ENCODE results near the gene RNU6-1. TPM values are rescaled to one million over a fixed set of nuclear protein-coding genes. Genes with fewer than 3 reads are reported as not detected.
A peak's percentile ranks its signal among the peaks of the same experiment; 100 is the strongest.

RNU6-1 gene
- total and polyA plus RNA-seq, 12 donors: not detected

DNA sequence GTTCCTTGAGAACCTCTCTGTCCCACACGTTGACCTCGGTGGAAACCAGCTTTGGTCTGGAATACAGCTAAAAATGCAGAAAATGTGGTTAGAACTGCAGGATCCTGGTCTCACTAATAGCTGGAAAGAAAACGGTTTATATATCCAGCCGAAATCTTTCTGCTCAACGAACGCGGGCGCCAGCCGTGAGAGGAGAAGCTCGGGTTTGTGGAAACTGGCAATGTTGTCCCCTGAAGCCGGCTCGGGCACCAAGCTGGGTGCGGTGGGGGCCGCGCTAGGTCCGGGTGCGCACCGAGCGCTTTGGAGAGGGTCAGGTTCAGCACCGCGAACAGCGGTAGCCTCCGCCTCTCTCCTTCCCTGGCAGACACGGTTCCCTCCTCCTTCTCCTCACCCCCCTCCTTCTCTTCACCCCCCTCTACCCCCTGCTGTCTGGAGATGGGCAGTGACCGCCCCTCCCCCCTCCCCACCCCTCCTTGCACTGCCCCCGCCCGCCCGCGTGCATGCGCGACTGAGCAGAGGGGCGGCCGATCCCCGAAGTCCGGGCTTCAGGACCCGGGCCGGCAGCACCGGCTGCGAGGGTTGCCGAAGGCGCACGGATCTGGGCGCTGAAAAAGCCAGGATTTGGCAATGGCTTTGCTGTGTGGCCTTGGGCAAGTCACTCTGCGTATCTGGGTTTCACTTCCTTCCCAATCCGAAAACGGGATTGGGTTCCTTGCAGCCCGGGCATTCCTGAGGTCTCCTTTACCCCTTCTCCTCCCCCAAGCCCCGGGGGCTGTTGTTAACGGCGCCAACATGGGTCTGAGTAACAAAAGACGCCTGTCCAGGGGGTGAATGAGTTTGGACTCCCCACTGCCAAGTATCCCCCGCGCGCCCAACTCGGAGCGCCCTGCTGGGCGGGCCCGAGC lies 14.6 kb downstream of the RNU6-1 start, which contains the start of gene SKOR1:
TSS of gene SKOR1 (plus strand) at position 534 of the 905 bp plus-strand sequence. CDS start at position 628, 94 bp downstream.
- 2% methylated on average over 46 to 57 of the region's 58 CpGs for WGBS, 2 donors
- DNase-seq (no peak), ATAC-seq (peak in 3 of 8 donors; percentile 35 to 45 (median 41))
- no peak within 1 kb of the TSS for H3K27ac ChIP-seq
- H3K9me3 ChIP-seq: no peaks in the 10 kb centered on the region
- peak within 1 kb of the TSS in 7 of 10 donors; percentile 3 to 31 (median 12) for H3K4me3 ChIP-seq
- intact Hi-C loops (cut with DNase I): no loop called here
- H3K36me3 ChIP-seq: peaks cover 0 to 7% (median 0%) of the 10 kb centered on the region in 9 donors
- peaks cover 10 to 90% (median 47%) of the 10 kb centered on the region in 9 donors for H3K4me1 ChIP-seq
- TF ChIP-seq, protein P1, sequence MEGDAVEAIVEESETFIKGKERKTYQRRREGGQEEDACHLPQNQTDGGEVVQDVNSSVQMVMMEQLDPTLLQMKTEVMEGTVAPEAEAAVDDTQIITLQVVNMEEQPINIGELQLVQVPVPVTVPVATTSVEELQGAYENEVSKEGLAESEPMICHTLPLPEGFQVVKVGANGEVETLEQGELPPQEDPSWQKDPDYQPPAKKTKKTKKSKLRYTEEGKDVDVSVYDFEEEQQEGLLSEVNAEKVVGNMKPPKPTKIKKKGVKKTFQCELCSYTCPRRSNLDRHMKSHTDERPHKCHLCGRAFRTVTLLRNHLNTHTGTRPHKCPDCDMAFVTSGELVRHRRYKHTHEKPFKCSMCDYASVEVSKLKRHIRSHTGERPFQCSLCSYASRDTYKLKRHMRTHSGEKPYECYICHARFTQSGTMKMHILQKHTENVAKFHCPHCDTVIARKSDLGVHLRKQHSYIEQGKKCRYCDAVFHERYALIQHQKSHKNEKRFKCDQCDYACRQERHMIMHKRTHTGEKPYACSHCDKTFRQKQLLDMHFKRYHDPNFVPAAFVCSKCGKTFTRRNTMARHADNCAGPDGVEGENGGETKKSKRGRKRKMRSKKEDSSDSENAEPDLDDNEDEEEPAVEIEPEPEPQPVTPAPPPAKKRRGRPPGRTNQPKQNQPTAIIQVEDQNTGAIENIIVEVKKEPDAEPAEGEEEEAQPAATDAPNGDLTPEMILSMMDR (IDR thresholded peaks at IDR 0.05): no peak
- peaks cover 92 to 100% (median 100%) of the 10 kb centered on the region in 7 donors for H3K27me3 ChIP-seq

DNA sequence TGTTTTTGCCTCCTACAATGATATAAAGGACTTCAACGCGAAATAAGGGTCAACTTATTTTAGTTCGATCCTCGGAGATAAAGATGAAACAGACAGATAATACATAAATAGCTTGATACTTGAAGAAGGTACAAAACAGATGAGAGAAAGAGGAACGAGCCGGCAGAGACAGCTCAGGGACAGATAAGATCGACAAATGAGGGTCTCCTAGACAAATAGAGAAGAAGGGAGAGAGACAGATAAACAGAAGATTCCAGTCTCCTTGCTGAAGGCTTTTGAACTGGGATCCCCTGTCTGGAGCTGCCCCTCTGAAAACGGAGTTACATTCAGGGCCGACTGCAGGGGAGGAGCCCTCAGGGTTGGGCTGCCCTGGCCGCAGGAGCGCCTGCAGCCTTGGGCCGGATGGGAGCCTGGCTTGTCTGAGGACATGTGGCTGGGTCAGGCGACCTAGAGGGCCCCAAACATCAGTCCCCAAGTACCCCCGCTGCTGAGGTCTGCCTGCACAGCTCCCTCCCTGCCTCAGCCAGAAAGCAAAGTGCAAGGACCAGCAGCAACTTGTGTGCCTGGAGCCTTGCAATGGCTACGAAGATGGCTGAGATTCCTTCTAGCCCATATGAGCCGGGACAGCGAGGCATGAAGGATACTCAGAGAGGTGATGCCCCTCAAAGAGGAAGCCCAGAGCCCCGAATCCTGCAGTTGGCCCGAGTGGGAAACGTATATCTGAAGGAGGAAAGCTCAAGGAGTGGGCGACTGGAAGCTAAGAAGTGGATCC lies 15.5 kb downstream of the RNU6-1 start:
- Histone ChIP-seq H3K36me3 (peaks cover 0 to 7% (median 0%) of the 10 kb centered on the region in 9 donors), H3K27me3 (peaks cover 91 to 100% (median 100%) of the 10 kb centered on the region in 7 donors), H3K9me3 (no peaks in the 10 kb centered on the region), H3K27ac (no peak overlapping the region), H3K4me1 (peaks cover 6 to 85% (median 45%) of the 10 kb centered on the region in 9 donors), H3K4me3 (no peak overlapping the region)
- WGBS, 2 donors: 5 to 7% methylated on average over 21 of the region's 21 CpGs
- TF ChIP-seq, protein P1 (IDR thresholded peaks at IDR 0.05): no peak
- intact Hi-C loops (cut with DNase I): no loop called here
- DNase-seq (no peak), ATAC-seq (no peak)

DNA sequence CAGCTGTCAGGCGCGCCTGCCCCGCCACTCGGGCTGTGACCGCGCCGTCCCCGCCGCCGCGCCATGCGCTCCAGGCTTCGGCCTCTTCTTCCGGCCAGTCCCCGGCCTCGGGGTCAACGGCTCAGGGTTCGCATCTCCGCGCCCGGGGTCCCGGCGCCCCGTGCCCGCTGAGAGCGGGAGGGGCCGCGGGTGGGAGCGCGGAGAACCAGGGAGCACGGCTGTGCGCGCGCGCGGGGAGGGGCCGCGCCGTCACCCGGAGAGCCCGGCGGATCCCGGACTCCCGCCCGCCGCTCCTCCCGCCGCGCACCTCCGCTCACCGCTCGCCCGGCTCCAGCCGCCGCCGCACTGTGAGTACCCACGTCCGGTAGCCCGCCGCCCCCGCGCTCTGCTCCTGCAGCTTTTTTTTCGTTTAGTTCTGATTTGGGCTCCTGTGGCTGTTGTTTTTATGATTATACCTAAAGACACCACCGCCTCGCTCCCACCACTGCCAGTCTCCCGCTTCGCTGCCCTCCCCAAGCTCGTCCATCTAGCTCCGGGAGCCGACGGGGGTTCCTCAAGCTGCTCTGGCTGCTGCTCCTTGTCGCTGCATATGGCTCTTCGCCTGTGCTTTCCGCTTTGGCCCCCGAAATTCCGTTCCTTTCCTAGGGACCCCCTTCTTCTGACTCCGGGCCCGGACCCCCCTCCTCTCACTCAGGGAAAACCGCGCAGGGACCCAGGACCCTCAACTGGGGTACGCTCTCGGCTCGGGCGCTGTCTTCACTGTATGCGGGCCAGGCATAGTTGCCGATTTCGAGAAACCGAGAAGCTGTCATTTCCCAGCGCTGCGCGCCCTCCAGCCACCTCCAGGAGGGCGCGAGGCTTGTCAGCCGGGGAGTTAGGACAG lies 16.3 kb downstream of the RNU6-1 start:
- H3K27me3 ChIP-seq: peaks cover 90 to 100% (median 100%) of the 10 kb centered on the region in 7 donors
- H3K9me3 ChIP-seq: no peaks in the 10 kb centered on the region
- peak overlapping the region in 5 of 10 donors; percentile 10 to 26 (median 14) for H3K4me3 ChIP-seq
- TF ChIP-seq, protein P1 (IDR thresholded peaks at IDR 0.05): no peak
- peaks cover 0 to 7% (median 0%) of the 10 kb centered on the region in 9 donors for H3K36me3 ChIP-seq
- intact Hi-C loops (cut with DNase I): no loop called here
- ATAC-seq (no peak), DNase-seq (no peak)
- peaks cover 3 to 76% (median 36%) of the 10 kb centered on the region in 9 donors for H3K4me1 ChIP-seq
- H3K27ac ChIP-seq: no peak overlapping the region
- 2 to 3% methylated on average over 65 to 94 of the region's 94 CpGs for WGBS, 2 donors

Measured in heart right ventricle (tissue), 16 donors.